K562 (cell line): Measurements from ENCODE around the gene ZMIZ1. TPM values are rescaled to one million over a fixed set of nuclear protein-coding genes. Genes with fewer than 3 reads are reported as not detected.

Experiments used
- ATAC-seq: fragments of 200-7000 bp; cut with Tn5 transposase; 3 replicates; pipeline ENCODE4 v1.9.1; 2020; ENCODE audit warnings: moderate library complexity
- BruUV-seq: library from RNA; stranded (reverse); fragments of 400-500 nt; replicated peaks from 2 replicates; lab custom pipeline; 2021; lab: Mats Ljungman, UMichigan
- CTCF ChIA-PET: fragments of 300-600 bp; formaldehyde crosslinking; extraction: SDS; loops from one replicate; lab custom pipeline; 2021; ENCODE audit warnings: low intra/inter-chr PET ratio; lab: Yijun Ruan, JAX
- POLR2A ChIA-PET: fragments of 300-600, 350-650 bp; sonication (Branson Sonifier 250); formaldehyde crosslinking; extraction: SDS; loops from one replicate; lab custom pipeline; 2021; ENCODE audit warnings: antibody characterized with exemption, inconsistent platforms; lab: Yijun Ruan, JAX
- DNase-seq, 4 experiments: peaks; one replicate each; pipeline versions ENCODE4 v3.0.0 to v3.0.0-alpha.2; 2011 to 2018; ENCODE audit warnings: low spot score in 3 of 4, mixed read lengths in 3 of 4; ENCODE audit errors: extremely low read depth in 1 of 4
- FAIRE-seq: peaks from 2 replicates; lab custom pipeline; 2011; peaks lifted over from hg19 to GRCh38; lab: Jason Lieb, UNC
- H2AFZ ChIP-seq: 2 replicates; pipeline ENCODE4 v1.6.0; 2011; ENCODE audit warnings: low read depth, low read length, control low read depth, inconsistent platforms
- H3K27ac ChIP-seq: fragments of 200-600 bp; 3 replicates; pipeline ENCODE4 v1.8.0; 2011; ENCODE audit warnings: low read depth, mild to moderate bottlenecking, control low read depth, inconsistent platforms, low read length, moderate library complexity, mixed read lengths; ENCODE audit errors: extremely low read depth
- H3K27me3 ChIP-seq, 2 experiments: fragments of 300-600 bp in 1 of 2; 2 replicates in 1 of 2; 3 replicates in 1 of 2; pipeline versions ENCODE4 v1.6.0 to v1.8.0; 2011; ENCODE audit warnings: inconsistent platforms in 2 of 2, low read length in 2 of 2, mild to moderate bottlenecking in 1 of 2, mixed read lengths in 1 of 2, moderate library complexity in 1 of 2; ENCODE audit not compliant: control insufficient read depth in 2 of 2, insufficient read depth in 2 of 2
- H3K36me3 ChIP-seq: fragments of 300-600 bp; 3 replicates; pipeline ENCODE4 v1.8.0; 2011; ENCODE audit warnings: mild to moderate bottlenecking, low read length, inconsistent platforms; ENCODE audit not compliant: control insufficient read depth, insufficient read depth
- H3K4me1 ChIP-seq, 2 experiments: fragments of 200-600 bp in 1 of 2; replicated peaks in 1 of 2; 2 replicates in 1 of 2; 3 replicates in 1 of 2; pipeline versions ENCODE4 v1.5.1 to v1.8.0; 2011; ENCODE audit warnings: inconsistent platforms in 2 of 2, low read length in 2 of 2, mild to moderate bottlenecking in 1 of 2, mixed read lengths in 1 of 2, moderate library complexity in 1 of 2; ENCODE audit not compliant: control insufficient read depth in 2 of 2, insufficient read depth in 2 of 2
- H3K4me2 ChIP-seq: 2 replicates; pipeline ENCODE4 v1.6.1; 2011; ENCODE audit warnings: low read length, control low read depth, inconsistent platforms, mixed read lengths; ENCODE audit not compliant: insufficient read depth
- H3K4me3 ChIP-seq: fragments of 200-600 bp; sonication (generic), shearing (Covaris generic); 2 replicates; pipeline ENCODE4 v1.5.1; 2016; ENCODE audit warnings: control low read depth, inconsistent platforms
- H3K79me2 ChIP-seq: fragments of 200-600 bp; 3 replicates; pipeline ENCODE4 v1.8.0; 2011; ENCODE audit warnings: low read length, inconsistent platforms; ENCODE audit not compliant: control insufficient read depth, insufficient read depth
- H3K9ac ChIP-seq, 2 experiments: 2 replicates each; pipeline versions ENCODE4 v1.6.0 to v1.6.1; 2011; ENCODE audit warnings: low read depth in 2 of 2, low read length in 2 of 2, control low read depth in 1 of 2, inconsistent platforms in 1 of 2, mild to moderate bottlenecking in 1 of 2, mixed read lengths in 1 of 2; ENCODE audit not compliant: insufficient read depth in 1 of 2
- H3K9me1 ChIP-seq: one replicate; pipeline ENCODE4 v1.6.0; 2011; ENCODE audit warnings: inconsistent platforms, mild to moderate bottlenecking, low read length, moderate library complexity; ENCODE audit not compliant: control insufficient read depth, insufficient read depth
- H3K9me3 ChIP-seq: replicated peaks from 2 replicates; pipeline ENCODE4 v1.5.1; 2011; ENCODE audit warnings: low read depth, low read length, inconsistent platforms; ENCODE audit not compliant: control insufficient read depth, insufficient read depth
- H4K20me1 ChIP-seq: replicated peaks from 2 replicates; pipeline ENCODE4 v1.6.1; 2011; ENCODE audit warnings: low read length, inconsistent platforms, mixed read lengths; ENCODE audit not compliant: control insufficient read depth, insufficient read depth
- ESRRA ChIP-seq: fragments of 450-650 bp; IDR thresholded peaks from 2 replicates; pipeline ENCODE4 v1.6.1; 2014; ENCODE audit warnings: low read depth, mild to moderate bottlenecking, moderate library complexity, borderline replicate concordance
- MTA3 ChIP-seq: fragments of 450-650 bp; formaldehyde crosslinking; IDR thresholded peaks from 2 replicates; pipeline ENCODE4 v1.6.1; 2017; ENCODE audit warnings: mild to moderate bottlenecking, borderline replicate concordance
- NELFE ChIP-seq: IDR thresholded peaks from 2 replicates; pipeline ENCODE4 v1.6.1; 2011; ENCODE audit warnings: mild to moderate bottlenecking; ENCODE audit not compliant: insufficient read depth, insufficient read length
- PPARD ChIP-seq: fragments of 250-450 bp; sonication (Bioruptor Pico); IDR thresholded peaks from 2 replicates; pipeline ENCODE4 v1.8.0; 2022; ENCODE audit warnings: inconsistent platforms, mild to moderate bottlenecking, moderate library complexity
- PTBP1 ChIP-seq: fragments of 200-400 bp; formaldehyde crosslinking; IDR thresholded peaks from 2 replicates; pipeline ENCODE4 v1.6.1; 2017; ENCODE audit warnings: low read depth, low read length
- PTTG1 ChIP-seq: fragments of 450-650 bp; IDR thresholded peaks from 2 replicates; pipeline ENCODE4 v1.6.1; 2016; ENCODE audit warnings: low read depth, mild to moderate bottlenecking, missing genetic modification characterization, missing compliant biosample characterization
- RBM39 ChIP-seq: fragments of 200-400 bp; formaldehyde crosslinking; optimal IDR thresholded peaks from 2 replicates; pipeline ENCODE3; 2018; ENCODE audit warnings: low read depth, low read length
- SNRNP70 ChIP-seq: fragments of 200-400 bp; formaldehyde crosslinking; optimal IDR thresholded peaks from 2 replicates; pipeline ENCODE3; 2017; ENCODE audit warnings: low read depth, low read length
- TAF15 ChIP-seq: fragments of 200-400 bp; formaldehyde crosslinking; IDR thresholded peaks from 2 replicates; pipeline ENCODE4 v1.6.1; 2017; ENCODE audit warnings: mild to moderate bottlenecking, low read depth, low read length, moderate library complexity
- TBL1XR1 ChIP-seq, 2 experiments: IDR thresholded peaks; 2 replicates each; pipeline ENCODE4 v1.6.1; 2012; ENCODE audit warnings: improper control_type of control experiment in 2 of 2, low read length in 2 of 2, mild to moderate bottlenecking in 1 of 2
- XRCC4 ChIP-seq: IDR thresholded peaks from one replicate; pipeline ENCODE4 v1.6.1; 2011; ENCODE audit not compliant: insufficient read depth, insufficient read length; ENCODE audit errors: extremely low read depth
- ZFP91 ChIP-seq: sonication (generic); formaldehyde crosslinking; IDR thresholded peaks from 2 replicates; pipeline ENCODE4 v1.8.0; 2022; ENCODE audit warnings: mild to moderate bottlenecking, missing genetic modification reagents
- ZNF224 ChIP-seq: sonication (generic); formaldehyde crosslinking; IDR thresholded peaks from 2 replicates; pipeline ENCODE4 v1.8.0; 2022; ENCODE audit warnings: mild to moderate bottlenecking, missing genetic modification reagents
- ZNF408 ChIP-seq: fragments of 250-450 bp; sonication (Bioruptor Pico); IDR thresholded peaks from 2 replicates; pipeline ENCODE4 v1.4.0; 2020; ENCODE audit warnings: low read depth, mild to moderate bottlenecking, moderate library complexity
- ZNF75A ChIP-seq: fragments of 450-650 bp; formaldehyde crosslinking; IDR thresholded peaks from 2 replicates; pipeline ENCODE4 v1.4.0; 2020; ENCODE audit warnings: mild to moderate bottlenecking
- WGBS: fragments of 100-300 bp; shearing (Covaris generic); methylation state at CpG from one replicate; pipeline ENCODE4 v1.1.6; 2016; ENCODE audit warnings: low coverage, mixed read lengths; ENCODE audit not compliant: insufficient coverage; ENCODE audit errors: missing lambda C conversion rate; 5-methylcytosine and 5-hydroxymethylcytosine counted together
- in situ Hi-C: fragments of 300-500 bp; cut with MboI; formaldehyde crosslinking; loops from 4 replicates; pipeline ENCODE4 v1.15.0; 2018; ENCODE audit warnings: inconsistent platforms, mixed read lengths
- intact Hi-C: fragments of 100-400 bp; cut with micrococcal nuclease; formaldehyde crosslinking; loops from 2 replicates; pipeline ENCODE4 v1.14.2; 2022
- polyA plus RNA-seq, 8 experiments: library from polyadenylated mRNA; depleted of rRNA in 4 of 8; stranded (reverse) in 5 of 8; unstranded in 3 of 8; fragments of >200 nt; fragmentation: Nextera tagmentation in 2 of 8; fragmentation: Illumina TruSeq in 1 of 8; extraction: Ambion mirVana in 2 of 8; extraction: Trizol in 1 of 8; gene quantifications; 2 replicates each; pipeline versions ENCODE4 v1.2.1 to v1.2.3, GENCODE V29; 2011 to 2014; ENCODE audit warnings: inconsistent platforms in 1 of 8, missing spikeins in 1 of 8
- total RNA-seq, 7 experiments: library from RNA; depleted of rRNA in 6 of 7; stranded (reverse); fragments of >200 nt in 6 of 7; fragmentation: Illumina TruSeq in 2 of 7; extraction: Trizol in 2 of 7; gene quantifications; 2 replicates each; pipeline versions ENCODE4 v1.2.1 to v1.2.3, GENCODE V29; 2011 to 2021; ENCODE audit warnings: low replicate concordance in 1 of 7

Gene ZMIZ1
- total and polyA plus RNA-seq, 9 of the 15 experiments (the other 6 are each of a cell fraction or from before 2014, with no cell fraction given): 1.0 to 37.3 (median 4.3) TPM

- no peaks in the 10 kb centered on the region for H3K9me3 ChIP-seq
- FAIRE-seq (no peak), DNase-seq (no peak), ATAC-seq (no peak)
- peaks cover 6 to 12% of the 10 kb centered on the region in 2 experiments for H3K4me1 ChIP-seq
- no peak overlapping the region for H3K27ac ChIP-seq
- H3K9ac ChIP-seq: no peak overlapping the region
- H4K20me1 ChIP-seq: no peaks in the 10 kb centered on the region
- ChIA-PET CTCF (no interaction called here), POLR2A (no interaction called here)
- TF ChIP-seq PTBP1: no peak
- no peak for TF ChIP-seq NELFE
- no peak for TF ChIP-seq PTTG1 (tag)
- TF ChIP-seq ZFP91 (CRISPR knock-in tag): no peak
- no peak for TF ChIP-seq XRCC4
- TF ChIP-seq TBL1XR1 (IDR thresholded peaks at IDR 0.05; ENCODE audit: low read length in 2 of 2): no peak
- TF ChIP-seq ZNF408: no peak
- TF ChIP-seq ZNF224 (CRISPR knock-in tag): no peak
- TF ChIP-seq ESRRA: no peak
- TF ChIP-seq PPARD: no peak
- TF ChIP-seq TAF15: no peak
- TF ChIP-seq MTA3: no peak
- no peak for TF ChIP-seq ZNF75A (CRISPR knock-in tag)
- no peak for TF ChIP-seq RBM39
- TF ChIP-seq SNRNP70: no peak
- 26% methylated on average over 7 of the region's 11 CpGs for WGBS
- peaks cover 0 to 15% of the 10 kb centered on the region in 2 experiments; a peak in 3 of 5 replicates for H3K27me3 ChIP-seq
- no peak overlapping the region for H3K4me2 ChIP-seq
- in situ Hi-C loops: no loop called here
- BruUV-seq: no TSS peak
- H3K4me3 ChIP-seq: no peak overlapping the region
- H2AFZ ChIP-seq: no peak overlapping the region
- H3K36me3 ChIP-seq: no peaks in the 10 kb centered on the region
- H3K9me1 ChIP-seq: no peaks in the 10 kb centered on the region
- no peaks in the 10 kb centered on the region for H3K79me2 ChIP-seq
- intact Hi-C loops: loop anchor here (5.0 kb wide), 1 partner anchor 81 kb away; no protein-coding TSS in a partner anchor
These were observed 15.1 kb upstream of the ZMIZ1 start for GRCh38 chr10:79053481-79054202.
